ENCODE data around the gene MVB12A. TPM values are rescaled to one million over a fixed set of nuclear protein-coding genes. Genes with fewer than 3 reads are reported as not detected.

The MVB12A gene
- total RNA-seq, 4 donors from 2014 or later, result 51.5 to 146 (median 68.3) TPM

DNA sequence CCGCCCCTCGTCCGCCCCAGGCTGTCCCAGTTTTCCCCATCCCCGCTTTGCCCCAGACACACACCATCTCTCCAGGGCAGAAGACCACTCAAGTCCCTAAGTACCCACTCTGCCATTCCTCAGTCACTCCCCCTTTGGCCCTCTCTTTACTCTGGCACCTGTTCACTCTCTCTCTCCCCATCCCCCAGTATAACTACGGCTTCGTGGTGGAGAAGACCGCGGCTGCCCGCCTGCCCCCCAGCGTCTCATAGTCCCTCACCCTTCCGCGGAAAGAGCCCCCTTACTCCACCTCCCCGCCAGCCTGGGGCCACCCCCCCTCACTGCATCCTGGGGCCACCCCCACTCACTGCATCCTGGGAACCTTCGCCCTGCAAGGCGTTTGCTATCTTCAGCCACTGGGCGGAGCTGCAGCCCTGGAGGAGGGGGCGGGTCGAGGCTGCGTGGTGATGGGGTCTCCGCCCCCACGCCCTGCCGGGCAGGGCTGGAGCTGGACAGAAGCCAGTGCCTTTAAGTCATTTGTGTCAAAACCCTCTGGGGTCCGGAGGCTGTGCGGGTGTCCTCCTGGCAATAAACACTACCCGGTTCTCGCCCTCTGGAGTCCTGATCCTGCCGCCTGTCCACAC lies 5.0 kb downstream of the MVB12A start:
- TF ChIP-seq POLR2A (IDR thresholded peaks at IDR 0.05) (no peak), CTCF (IDR thresholded peaks at IDR 0.05) (peak in 3 of 6 experiments; percentile 8 to 31 (median 30))
- peak; percentile 33 to 35 for DNase-seq

DNA sequence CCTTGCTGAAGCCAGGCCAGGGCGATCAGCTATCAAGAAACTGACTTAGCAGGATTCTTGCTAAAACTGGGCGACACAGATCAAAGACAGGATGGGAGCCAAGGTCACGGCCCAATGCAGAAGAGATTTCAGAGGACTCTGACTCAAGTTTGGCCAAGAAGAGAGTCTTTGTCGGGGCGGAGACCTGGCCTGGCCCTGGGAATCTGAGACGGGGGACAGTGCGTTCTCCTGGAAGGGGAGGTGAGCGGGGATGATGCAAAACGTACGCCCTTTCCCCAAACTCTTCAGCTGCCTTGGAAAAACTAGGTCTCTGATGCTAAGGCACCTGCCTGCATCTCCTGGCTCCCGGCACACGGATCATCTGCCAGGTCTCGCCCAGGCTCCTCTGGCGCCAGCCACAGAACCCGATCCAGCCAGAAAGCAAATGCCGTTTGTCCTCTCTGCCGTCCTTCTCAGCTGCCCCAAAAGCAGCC lies 9.8 kb downstream of the MVB12A start:
- DNase-seq, result peak; percentile 76 to 83
- Histone ChIP-seq H3K9me3 (no peaks in the 10 kb centered on the region), H3K36me3 (no peaks in the 10 kb centered on the region), H3K4me1 (peaks cover 3 to 15% of the 10 kb centered on the region in 2 donors), H3K27ac (peak overlapping the region in 2 of 3 donors; percentile 45 to 68), H3K27me3 (no peaks in the 10 kb centered on the region), H3K4me3 (replicated peaks in 1 of 3) (no peak overlapping the region)
- TF ChIP-seq CTCF (IDR thresholded peaks at IDR 0.05) (no peak), POLR2A (IDR thresholded peaks at IDR 0.05) (no peak)
- 23 to 48% methylated on average over 17 of the region's 17 CpGs for WGBS, 2 donors
- intact Hi-C loops (cut with DNase I), result no loop called here

More for the DNA sequence above, 5.0 kb downstream of the MVB12A start:
- Histone ChIP-seq H3K36me3 (peaks cover 0 to 8% of the 10 kb centered on the region in 2 donors), H3K4me3 (replicated peaks in 1 of 3) (no peak overlapping the region), H3K27ac (no peak overlapping the region), H3K27me3 (no peaks in the 10 kb centered on the region), H3K4me1 (peaks cover 6 to 18% of the 10 kb centered on the region in 2 donors), H3K9me3 (no peaks in the 10 kb centered on the region)
- 42 to 48% methylated on average over 16 to 18 of the region's 27 CpGs for WGBS, 2 donors
- intact Hi-C loops (cut with DNase I), result no loop called here

GRCh38 chr19:17431417-17431816 lies 11.6 kb downstream of the MVB12A start:
- intact Hi-C loops (cut with DNase I), result no loop called here
- 91 to 93% methylated on average over 7 of the region's 7 CpGs for WGBS, 2 donors
- DNase-seq, result no peak
- no peak overlapping the region for H3K27ac ChIP-seq
- H3K4me3 ChIP-seq (replicated peaks in 1 of 3), result no peak overlapping the region
- H3K4me1 ChIP-seq, result peaks cover 0 to 11% of the 10 kb centered on the region in 2 donors
- no peaks in the 10 kb centered on the region for H3K27me3 ChIP-seq
- TF ChIP-seq CTCF (IDR thresholded peaks at IDR 0.05) (no peak), POLR2A (IDR thresholded peaks at IDR 0.05) (no peak)
- H3K9me3 ChIP-seq, result no peaks in the 10 kb centered on the region
- no peaks in the 10 kb centered on the region for H3K36me3 ChIP-seq

GRCh38 chr19:17435218-17435617 lies 15.4 kb downstream of the MVB12A start:
- 90% methylated on average over 6 to 7 of the region's 7 CpGs for WGBS, 2 donors

More at GRCh38 chr19:17435218-17435617, 15.4 kb downstream of the MVB12A start:
- H3K4me1 ChIP-seq, result peaks cover 0 to under 1% of the 10 kb centered on the region in 2 donors
- DNase-seq, result no peak
- no peak overlapping the region for H3K4me3 ChIP-seq (replicated peaks in 1 of 3)
- TF ChIP-seq POLR2A (IDR thresholded peaks at IDR 0.05), result no peak
- TF ChIP-seq CTCF (IDR thresholded peaks at IDR 0.05), result no peak
- H3K9me3 ChIP-seq, result no peaks in the 10 kb centered on the region
- no peaks in the 10 kb centered on the region for H3K27me3 ChIP-seq
- H3K36me3 ChIP-seq, result no peaks in the 10 kb centered on the region
- intact Hi-C loops (cut with DNase I), result no loop called here
- no peak overlapping the region for H3K27ac ChIP-seq
